GM23248 (cell line): Measurements from ENCODE around the gene RPL29.

Experiments
- EZH2 ChIP-seq: fragments of 200-600 bp; sonication (generic); IDR thresholded peaks from 2 replicates; pipeline ENCODE4 v1.6.1; 2018; ENCODE audit warnings: antibody characterized with exemption, mild to moderate bottlenecking; ENCODE audit not compliant: insufficient read depth, poor library complexity, severe bottlenecking
- EZH2phosphoT487 ChIP-seq: fragments of 200-600 bp; sonication (generic); IDR thresholded peaks from 2 replicates; pipeline ENCODE4 v1.6.1; 2018; ENCODE audit warnings: antibody characterized with exemption, moderate library complexity, mild to moderate bottlenecking, low read depth; ENCODE audit not compliant: insufficient read depth

- no peak for TF ChIP-seq EZH2
- no peak for TF ChIP-seq EZH2phosphoT487
Measured at GRCh38 chr3:51954105-51954504, 41.6 kb downstream of the RPL29 start.
